IMR-90 (cell line): ENCODE data around the gene ADCY1. TPM values are rescaled to one million over a fixed set of nuclear protein-coding genes. Genes with fewer than 3 reads are reported as not detected.

ENCODE experiments used
- ATAC-seq: fragments of 200-7000 bp; cut with Tn5 transposase; 2 replicates; pipeline ENCODE4 v1.9.1; 2020; ENCODE audit warnings: low read depth, mild to moderate bottlenecking, moderate library complexity
- BruUV-seq: library from RNA; stranded (reverse); fragments of 400-500 nt; replicated peaks from 2 replicates; lab custom pipeline; 2021; lab: Mats Ljungman, UMichigan
- CTCF ChIA-PET: fragments of 300-600 bp; formaldehyde crosslinking; extraction: SDS; loops from one replicate; lab custom pipeline; 2021; ENCODE audit warnings: antibody characterized with exemption; lab: Yijun Ruan, JAX
- POLR2A ChIA-PET: fragments of 300-600 bp; sonication (Branson Sonifier 250); formaldehyde crosslinking; loops from one replicate; lab custom pipeline; 2022; ENCODE audit warnings: antibody characterized with exemption; ENCODE audit not compliant: unreplicated experiment; lab: Charles Lee
- DNase-seq: peaks from one replicate; pipeline ENCODE4 v3.0.0; 2013
- H2AFZ ChIP-seq: replicated peaks from 2 replicates; pipeline ENCODE3; 2013; ENCODE audit warnings: low read length, mild to moderate bottlenecking; ENCODE audit not compliant: poor library complexity
- H2AK5ac ChIP-seq: 2 replicates; pipeline ENCODE4 v1.6.1; 2013; ENCODE audit warnings: low read depth, low read length, inconsistent platforms
- H2AK9ac ChIP-seq: replicated peaks from 2 replicates; pipeline ENCODE3; 2013; ENCODE audit warnings: mild to moderate bottlenecking, low read depth, low read length, moderate library complexity; ENCODE audit not compliant: poor library complexity
- H2BK120ac ChIP-seq: 2 replicates; pipeline ENCODE4 v1.6.1; 2013; ENCODE audit warnings: low read depth, low read length, inconsistent platforms
- H2BK15ac ChIP-seq: 3 replicates; pipeline ENCODE4 v1.6.1; 2013; ENCODE audit warnings: low read depth, low read length, inconsistent platforms
- H2BK20ac ChIP-seq: 2 replicates; pipeline ENCODE4 v1.6.1; 2013; ENCODE audit warnings: low read depth, mild to moderate bottlenecking, inconsistent platforms, low read length, moderate library complexity
- H2BK5ac ChIP-seq: 2 replicates; pipeline ENCODE4 v1.6.1; 2013; ENCODE audit warnings: mild to moderate bottlenecking, low read depth, low read length, inconsistent platforms; ENCODE audit not compliant: poor library complexity, severe bottlenecking
- H3K14ac ChIP-seq: replicated peaks from 2 replicates; pipeline ENCODE4 v1.6.1; 2013; ENCODE audit warnings: low read depth, low read length, inconsistent platforms
- H3K18ac ChIP-seq: 2 replicates; pipeline ENCODE4 v1.6.1; 2013; ENCODE audit warnings: low read depth, low read length, control low read depth
- H3K23ac ChIP-seq: 2 replicates; pipeline ENCODE4 v1.6.1; 2013; ENCODE audit warnings: low read depth, low read length, inconsistent platforms
- H3K27ac ChIP-seq: 2 replicates; pipeline ENCODE4 v1.5.1; 2013; ENCODE audit warnings: mild to moderate bottlenecking, control low read depth, low read length; ENCODE audit not compliant: insufficient read depth
- H3K27me3 ChIP-seq: 2 replicates; pipeline ENCODE4 v1.6.1; 2013; ENCODE audit warnings: low read length; ENCODE audit not compliant: control insufficient read depth, insufficient read depth
- H3K36me3 ChIP-seq: 2 replicates; pipeline ENCODE4 v1.6.1; 2013; ENCODE audit warnings: low read length, mixed read lengths; ENCODE audit not compliant: control insufficient read depth, insufficient read depth
- H3K4ac ChIP-seq: 2 replicates; pipeline ENCODE4 v1.6.1; 2013; ENCODE audit warnings: low read depth, low read length, inconsistent platforms
- H3K4me1 ChIP-seq: 2 replicates; pipeline ENCODE4 v1.6.1; 2013; ENCODE audit warnings: low read length, mixed read lengths; ENCODE audit not compliant: control insufficient read depth, insufficient read depth
- H3K4me2 ChIP-seq: 2 replicates; pipeline ENCODE4 v1.6.1; 2013; ENCODE audit warnings: low read depth, mild to moderate bottlenecking, control low read depth, low read length, moderate library complexity
- H3K4me3 ChIP-seq: 2 replicates; pipeline ENCODE4 v1.5.1; 2013; ENCODE audit warnings: low read depth, mild to moderate bottlenecking, control low read depth, low read length, moderate library complexity; ENCODE audit not compliant: insufficient read depth
- H3K56ac ChIP-seq: 2 replicates; pipeline ENCODE4 v1.6.1; 2013; ENCODE audit warnings: low read length, inconsistent platforms; ENCODE audit not compliant: insufficient read depth; ENCODE audit errors: extremely low read depth
- H3K79me1 ChIP-seq, 2 experiments: 2 replicates each; pipeline ENCODE4 v1.6.1; 2013; ENCODE audit warnings: low read length in 2 of 2, inconsistent platforms in 1 of 2, low read depth in 1 of 2
- H3K9ac ChIP-seq: 2 replicates; pipeline ENCODE4 v1.6.1; 2013; ENCODE audit warnings: low read depth, low read length, control low read depth
- H3K9me1 ChIP-seq: 2 replicates; pipeline ENCODE4 v1.6.1; 2013; ENCODE audit warnings: low read length, inconsistent platforms; ENCODE audit not compliant: insufficient read depth
- H3K9me3 ChIP-seq: 2 replicates; pipeline ENCODE4 v1.6.1; 2013; ENCODE audit warnings: low read length; ENCODE audit not compliant: control insufficient read depth, insufficient read depth
- H4K20me1 ChIP-seq: 2 replicates; pipeline ENCODE4 v1.6.1; 2013; ENCODE audit warnings: low read length, inconsistent platforms; ENCODE audit not compliant: insufficient read depth
- H4K5ac ChIP-seq: 2 replicates; pipeline ENCODE4 v1.6.1; 2013; ENCODE audit warnings: mild to moderate bottlenecking, low read depth, low read length, control low read depth
- H4K8ac ChIP-seq, 2 experiments: 2 replicates each; pipeline ENCODE4 v1.6.1; 2013; ENCODE audit warnings: low read depth in 2 of 2, low read length in 2 of 2, control low read depth in 1 of 2, inconsistent platforms in 1 of 2
- H4K91ac ChIP-seq: 2 replicates; pipeline ENCODE4 v1.6.1; 2013; ENCODE audit warnings: low read depth, low read length, inconsistent platforms; ENCODE audit not compliant: insufficient read depth
- BHLHE40 ChIP-seq: fragments of 150-350 bp; IDR thresholded peaks from 2 replicates; pipeline ENCODE4 v1.6.1; 2016; ENCODE audit warnings: mild to moderate bottlenecking, low read depth, low read length
- CEBPB ChIP-seq: IDR thresholded peaks from 2 replicates; pipeline ENCODE4 v1.6.1; 2012; ENCODE audit warnings: low read depth, low read length, improper control_type of control experiment
- CHD1 ChIP-seq: IDR thresholded peaks from 2 replicates; pipeline ENCODE4 v1.6.1; 2012; ENCODE audit warnings: low read depth, low read length, improper control_type of control experiment
- FOS ChIP-seq: fragments of 150-350 bp; IDR thresholded peaks from 2 replicates; pipeline ENCODE4 v1.6.1; 2016; ENCODE audit warnings: low read depth, low read length
- RFX5 ChIP-seq: IDR thresholded peaks from 2 replicates; pipeline ENCODE4 v1.8.0; 2012; ENCODE audit warnings: low read depth, mild to moderate bottlenecking, low read length, moderate library complexity
- WGBS, 2 experiments: methylation state at CpG; one replicate each; pipeline versions ENCODE4 v1.1.5 to v1.1.7; 2013; ENCODE audit warnings: missing lambda C conversion rate in 2 of 2; ENCODE audit not compliant: insufficient read length in 1 of 2; ENCODE audit errors: extremely low coverage in 2 of 2; 5-methylcytosine and 5-hydroxymethylcytosine counted together
- dilution Hi-C: fragments of 300-500 bp; cut with HindIII; formaldehyde crosslinking; loops from one replicate; pipeline ENCODE4 v1.14.3; 2018; ENCODE audit warnings: low sequenced_read_pairs; ENCODE audit not compliant: unreplicated experiment
- in situ Hi-C: fragments of 300-500 bp; cut with MboI; formaldehyde crosslinking; loops from 3 replicates; pipeline ENCODE4 v1.14.3; 2019; ENCODE audit warnings: low sequenced_read_pairs, inconsistent platforms, mixed read lengths
- intact Hi-C: fragments of 100-400 bp; cut with micrococcal nuclease; formaldehyde crosslinking; loops from 2 replicates; pipeline ENCODE4 v1.10.0; 2022
- polyA plus RNA-seq, 3 experiments: library from polyadenylated mRNA; depleted of rRNA; stranded (reverse); fragments of >200 nt; gene quantifications; 2 replicates each; pipeline ENCODE4 v1.2.3, GENCODE V29; 2012; ENCODE audit warnings: low replicate concordance in 1 of 3
- total RNA-seq: library from RNA; depleted of rRNA; stranded (reverse); fragments of >200 nt; gene quantifications from 2 replicates; pipeline ENCODE4 v1.2.3, GENCODE V29; 2012

ADCY1 gene
- total and polyA plus RNA-seq, 2 of the 4 experiments (the other 2 are of a cell fraction): 0.18 to 0.24 TPM

DNA sequence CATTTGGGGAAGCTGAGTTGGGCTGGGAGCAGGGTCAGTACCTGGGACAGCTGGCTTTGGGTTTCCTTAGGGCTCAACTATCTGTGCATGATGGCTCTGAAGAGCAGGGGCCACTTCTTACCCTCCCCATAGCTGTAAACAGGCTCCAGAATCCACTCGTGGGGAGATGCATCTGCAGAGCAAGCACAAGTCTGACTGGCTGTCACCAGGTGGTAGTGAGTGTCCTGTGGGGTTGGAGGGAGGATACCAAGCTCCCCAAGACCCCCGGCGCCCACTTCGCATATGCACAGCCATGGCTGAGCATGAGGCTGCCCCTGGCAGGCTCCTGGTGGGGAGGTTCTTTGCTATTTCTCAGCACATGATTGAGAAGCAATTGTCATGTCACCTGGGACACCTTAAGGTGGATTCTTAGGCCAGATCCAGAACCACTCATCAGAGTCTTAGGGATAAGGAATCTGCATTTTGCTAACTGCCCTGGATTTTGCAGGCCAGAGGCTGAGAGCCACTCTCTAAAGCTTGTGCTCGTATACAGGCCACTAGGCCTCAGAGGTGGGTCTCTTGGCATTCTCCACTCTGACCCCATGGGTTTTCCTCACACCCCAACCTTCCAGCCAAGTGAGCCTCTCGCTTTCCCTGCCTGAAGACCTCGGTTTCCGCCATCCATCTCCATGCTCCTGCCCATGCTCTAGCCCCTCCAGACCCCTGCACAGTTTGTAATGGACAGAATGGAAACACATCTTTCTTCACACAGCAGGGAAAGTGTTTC lies 53.7 kb downstream of the ADCY1 start:
- Histone ChIP-seq H3K4ac (no peak overlapping the region), H3K56ac (no peak overlapping the region), H2AK5ac (no peak overlapping the region), H3K23ac (no peak overlapping the region), H2AK9ac (no peak overlapping the region), H2BK5ac (no peak overlapping the region), H3K4me3 (no peak overlapping the region), H2BK15ac (no peak overlapping the region), H3K4me2 (no peak overlapping the region), H3K9me1 (no peaks in the 10 kb centered on the region), H2AFZ (no peak overlapping the region), H3K27ac (no peak overlapping the region), H3K9ac (no peak overlapping the region), H4K20me1 (no peaks in the 10 kb centered on the region; the same call in 1 of the 2 replicates), H3K4me1 (no peaks in the 10 kb centered on the region), H2BK120ac (no peak overlapping the region), H3K14ac (no peak overlapping the region), H2BK20ac (no peak overlapping the region), H3K27me3 (peaks cover 8% of the 10 kb centered on the region), H3K36me3 (no peaks in the 10 kb centered on the region), H4K5ac (no peak overlapping the region), H3K18ac (no peak overlapping the region), H4K91ac (no peak overlapping the region), H3K79me1 (no peaks in the 10 kb centered on the region), H4K8ac (no peak overlapping the region), H3K9me3 (no peaks in the 10 kb centered on the region)
- dilution Hi-C loops: no loop called here
- 54% methylated on average over 5 of the region's 8 CpGs; no CpG with 5 or more reads in 1 of the 2 experiments for WGBS, 2 experiments
- intact Hi-C loops: no loop called here
- TF ChIP-seq FOS: no peak
- TF ChIP-seq CHD1: no peak
- no peak for TF ChIP-seq RFX5
- TF ChIP-seq CEBPB: no peak
- TF ChIP-seq BHLHE40: no peak
- DNase-seq (no peak), ATAC-seq (no peak)
- in situ Hi-C loops: no loop called here
- no TSS peak for BruUV-seq
- POLR2A ChIA-PET: no interaction called here
- CTCF ChIA-PET: no interaction called here
